GM12801 (cell line): ENCODE measurements around the gene DPP3.

Experiments used
- CTCF ChIP-seq: IDR thresholded peaks from one replicate; pipeline ENCODE4 v1.5.1; 2011; ENCODE audit warnings: control low read depth; ENCODE audit not compliant: insufficient read length; ENCODE audit errors: extremely low read depth

DPP3 gene

GRCh38 chr11:66546368-66546965 is 66.2 kb downstream of the DPP3 start, which contains the start of gene ACTN3:
ACTN3 (plus strand) TSS chr11:66546903; CDS start chr11:66546938, 35 bp downstream.
- TF ChIP-seq CTCF: no peak

- no peak for TF ChIP-seq CTCF
These were observed 66.9 kb downstream of the DPP3 start for GRCh38 chr11:66546966-66547661.

- TF ChIP-seq CTCF: no peak
These were observed 67.4 kb downstream of the DPP3 start for GRCh38 chr11:66547662-66548009.

DNA sequence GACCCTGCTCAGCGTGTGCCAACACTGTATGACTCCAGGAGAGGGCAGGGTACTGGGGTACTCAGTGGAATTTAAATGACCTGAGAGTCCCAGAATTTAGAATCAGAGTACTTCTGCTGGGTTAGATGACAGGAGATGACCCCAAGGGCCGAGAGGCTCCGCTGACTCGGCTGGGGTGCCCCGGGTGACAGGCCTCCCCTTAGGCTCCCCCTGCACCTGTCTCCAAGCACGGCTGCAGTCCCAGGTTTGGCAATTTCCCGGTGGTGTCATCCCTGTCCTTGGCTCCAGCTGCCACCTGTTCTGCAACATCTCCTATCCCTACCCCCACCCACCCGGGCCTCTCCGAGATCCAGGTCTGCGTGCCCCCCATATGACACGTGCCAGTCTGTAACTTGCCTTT is 67.8 kb downstream of the DPP3 start:
- no peak for TF ChIP-seq CTCF

- TF ChIP-seq CTCF: no peak
These were observed 68.8 kb downstream of the DPP3 start for GRCh38 chr11:66548774-66549630.

GRCh38 chr11:66549696-66550095 is 69.5 kb downstream of the DPP3 start:
- TF ChIP-seq CTCF: no peak

GRCh38 chr11:66550887-66551286 is 70.7 kb downstream of the DPP3 start:
- TF ChIP-seq CTCF: no peak
